Measurements from ENCODE around the gene LCN6.
"Not testable (repeated sequence)": the region's sequence is repeated elsewhere in the genome, so short reads cannot be mapped to it uniquely, and the experiment has no call there.

Gene LCN6

DNA sequence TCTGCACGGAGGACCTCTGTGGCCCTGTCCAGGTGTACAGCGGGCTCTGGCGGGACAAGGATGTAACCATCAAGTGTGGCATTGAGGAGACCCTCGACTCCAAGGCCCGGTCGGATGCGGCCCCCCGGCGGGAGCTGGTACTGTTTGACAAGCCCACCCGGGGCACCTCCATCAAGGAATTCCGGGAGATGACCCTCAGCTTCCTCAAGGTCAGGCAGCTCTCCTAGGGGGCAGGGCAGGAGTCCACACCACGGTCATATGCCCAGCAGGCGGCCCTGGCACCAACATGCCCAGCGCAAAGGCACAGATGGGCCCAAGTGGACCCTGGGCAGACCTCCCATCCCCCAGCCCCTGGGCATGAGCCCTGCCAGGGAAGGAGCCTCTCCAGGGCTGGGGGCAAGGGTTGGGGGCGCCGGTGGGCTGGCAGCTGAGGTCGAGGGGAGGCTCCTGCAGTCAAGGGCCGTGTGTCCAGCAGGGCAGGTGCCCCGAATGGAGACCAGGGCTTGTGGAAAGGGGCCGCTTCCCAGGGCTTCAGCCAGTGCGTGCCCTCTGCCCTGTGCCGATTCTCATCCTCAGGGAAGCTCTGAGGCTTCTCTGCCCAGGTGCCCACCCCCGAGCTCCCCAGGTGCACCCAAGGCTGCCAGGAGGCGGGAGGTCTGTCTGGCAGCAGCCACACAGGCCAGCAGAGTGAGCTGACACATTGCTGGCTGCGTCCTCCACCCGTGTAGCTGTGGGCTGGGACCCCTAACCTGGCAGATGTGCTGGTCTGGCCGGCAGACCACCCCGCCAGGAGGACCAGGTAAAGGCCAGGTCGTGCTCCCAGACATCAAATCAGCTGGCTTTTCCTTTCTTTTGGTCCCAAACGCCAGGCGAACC lies 26.0 kb downstream of the LCN6 start:
- DNase-seq: no peak

DNA sequence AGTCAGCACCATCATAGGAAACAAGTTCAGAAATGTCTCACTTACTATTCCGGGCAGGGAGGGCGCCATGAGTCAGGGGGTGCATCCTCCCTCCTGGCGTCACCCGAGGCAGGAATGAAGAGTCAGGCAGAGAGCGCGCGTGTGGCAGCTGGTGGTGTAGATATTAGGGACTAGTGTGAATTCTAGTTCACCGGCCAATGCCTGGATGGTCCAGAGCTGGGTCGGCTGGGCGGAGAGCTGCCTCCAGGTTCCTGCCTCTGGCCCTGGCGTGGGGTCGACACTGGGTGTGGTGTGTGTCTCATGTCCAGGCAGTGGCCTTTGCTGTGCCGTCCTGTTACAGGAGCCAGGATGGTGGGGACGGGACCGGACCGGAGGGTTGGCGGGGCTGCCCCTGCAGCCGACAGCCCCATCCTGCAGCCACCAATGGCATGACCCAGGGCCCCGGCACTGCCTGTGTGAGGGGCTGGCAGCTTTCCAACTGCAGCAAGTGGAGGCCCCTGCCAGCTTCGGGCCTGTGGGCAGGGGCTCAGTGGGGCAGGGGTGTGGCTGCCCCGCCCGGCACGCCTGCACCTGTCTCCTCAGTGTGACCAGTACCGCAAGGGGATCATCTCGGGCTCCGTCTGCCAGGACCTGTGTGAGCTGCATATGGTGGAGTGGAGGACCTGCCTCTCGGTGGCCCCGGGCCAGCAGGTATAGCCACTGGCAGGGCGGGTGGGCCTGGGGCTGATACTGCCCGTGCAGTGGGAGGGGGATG lies 26.8 kb downstream of the LCN6 start:
- no peak for DNase-seq

DNA sequence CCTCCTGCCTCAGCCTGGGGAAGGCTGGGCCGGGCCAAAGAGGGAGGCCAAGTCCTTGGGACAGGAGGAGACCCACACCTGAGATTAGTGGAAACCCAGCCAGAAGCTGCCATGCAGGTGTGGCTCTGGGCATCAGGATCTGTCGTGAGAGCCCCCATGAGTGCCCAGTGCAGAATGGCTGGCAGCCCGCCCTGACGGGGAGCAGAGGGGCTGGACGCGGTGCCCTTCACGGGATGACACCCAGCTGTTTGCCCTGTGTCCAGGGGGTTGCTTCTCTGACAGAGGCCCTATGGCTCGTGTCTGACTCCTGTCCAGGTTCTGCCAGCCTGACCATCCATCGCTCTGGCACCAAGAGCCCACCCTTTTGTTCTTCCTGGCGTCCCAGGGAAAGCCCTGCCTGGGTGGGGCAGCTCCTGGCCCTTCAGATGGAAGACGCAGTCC lies 27.4 kb downstream of the LCN6 start:
- DNase-seq: no peak

DNA sequence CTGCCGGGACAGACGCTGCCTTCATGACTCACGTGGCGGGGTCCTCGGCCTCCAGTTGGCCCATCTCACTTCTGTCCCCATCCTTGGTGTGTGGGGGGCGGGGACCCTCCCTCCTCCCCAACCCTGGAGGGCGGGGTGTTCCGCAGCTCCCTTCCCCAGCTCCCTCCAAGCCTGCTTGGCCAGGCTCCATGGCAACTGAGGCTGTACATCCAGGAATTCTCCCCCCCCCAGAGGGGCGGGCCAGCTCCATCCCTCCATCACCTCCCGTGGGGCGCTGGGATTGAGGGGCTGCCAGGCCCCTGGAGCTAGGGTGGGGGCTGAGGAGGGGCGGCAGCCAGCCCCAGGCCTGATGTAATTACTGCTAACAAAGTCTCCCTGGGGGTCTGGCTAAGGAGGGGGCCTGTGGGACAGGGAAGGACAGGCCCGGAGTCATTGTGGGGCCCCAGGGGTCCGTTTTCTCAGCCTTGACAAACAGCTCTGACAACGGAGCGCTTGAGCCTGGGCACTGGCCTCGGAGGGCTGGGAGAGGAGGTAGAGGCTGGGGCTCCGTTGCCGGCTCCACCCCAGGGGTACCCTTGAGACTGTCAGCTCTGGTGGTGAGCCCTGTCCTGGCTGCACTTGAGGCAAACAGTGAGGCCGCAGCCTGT lies 28.0 kb downstream of the LCN6 start:
- no peak for DNase-seq

DNA sequence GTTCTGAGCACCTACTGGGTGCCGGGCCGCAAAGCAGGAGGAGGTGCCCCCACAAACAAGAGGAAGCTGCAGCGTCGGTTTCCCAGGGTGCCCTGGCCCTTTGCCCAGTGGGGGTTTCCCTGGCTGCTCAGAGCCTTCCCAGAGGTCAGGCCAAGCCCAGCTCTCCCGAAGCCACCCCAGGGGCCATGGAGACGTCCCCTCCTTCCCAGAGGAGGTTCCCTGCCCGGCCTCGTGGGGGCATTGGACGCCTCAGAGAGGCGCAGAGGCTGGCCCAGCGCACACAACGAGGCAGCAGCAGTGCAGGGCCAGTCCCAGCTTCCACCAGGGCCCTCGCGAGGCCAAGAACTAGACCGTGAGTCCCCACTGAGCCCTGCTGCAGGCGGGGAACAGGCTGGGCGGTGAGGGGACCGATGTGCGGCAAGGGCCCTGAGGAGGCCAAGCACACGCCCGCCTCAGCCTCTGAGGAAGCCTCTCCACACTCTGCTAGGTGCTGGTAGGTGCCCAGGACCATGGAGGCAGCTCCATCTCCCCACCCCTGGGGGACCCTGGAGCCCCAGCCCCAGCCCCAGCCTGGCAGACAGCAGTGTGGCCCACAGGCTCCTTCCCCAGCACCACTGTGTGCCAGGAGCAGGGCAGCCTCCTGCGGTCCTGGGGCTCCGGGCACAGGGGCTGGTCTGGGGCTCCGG lies 29.0 kb downstream of the LCN6 start:
- DNase-seq: no peak

DNA sequence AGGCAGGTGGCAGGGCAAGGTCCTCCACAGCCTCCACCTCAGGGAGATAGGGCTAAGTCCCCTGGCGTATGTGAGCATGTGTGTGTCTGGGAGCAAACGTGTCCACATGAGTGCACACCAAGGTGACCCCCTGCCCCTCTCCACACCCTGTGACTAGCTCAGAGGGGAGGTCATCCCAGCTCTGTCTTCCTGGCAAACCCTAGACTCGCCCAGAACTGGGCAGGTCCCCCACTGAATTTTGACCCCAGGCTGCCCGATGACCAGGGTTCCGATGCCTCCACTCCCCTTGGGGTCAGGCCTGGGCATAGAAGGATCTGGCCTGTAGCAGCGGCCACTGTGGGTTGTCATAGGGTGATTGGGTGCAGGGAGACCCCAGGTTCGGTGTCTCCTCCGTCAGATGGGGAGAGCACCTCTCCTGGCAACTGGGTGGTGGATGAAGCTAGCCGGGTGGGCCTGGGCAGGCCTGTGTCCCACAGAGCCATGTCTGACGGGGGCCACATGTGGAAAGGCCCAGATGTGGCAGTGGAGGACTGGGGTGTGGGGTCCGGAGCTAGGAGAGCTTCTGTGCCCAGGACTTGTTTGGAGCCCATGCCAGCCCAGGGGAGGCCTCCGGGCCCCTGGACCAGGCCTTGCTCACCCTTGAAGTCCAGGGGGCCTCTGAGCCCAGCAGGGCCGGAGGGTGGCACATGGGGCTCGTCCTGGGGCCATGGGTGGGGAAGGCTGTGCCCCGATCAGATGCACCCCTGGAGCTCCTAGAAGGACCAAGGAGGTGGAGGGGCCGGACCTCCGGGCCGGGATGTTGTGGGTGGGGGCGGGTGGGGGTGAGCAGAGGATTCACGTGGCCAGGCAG lies 29.8 kb downstream of the LCN6 start:
- DNase-seq: no peak

DNA sequence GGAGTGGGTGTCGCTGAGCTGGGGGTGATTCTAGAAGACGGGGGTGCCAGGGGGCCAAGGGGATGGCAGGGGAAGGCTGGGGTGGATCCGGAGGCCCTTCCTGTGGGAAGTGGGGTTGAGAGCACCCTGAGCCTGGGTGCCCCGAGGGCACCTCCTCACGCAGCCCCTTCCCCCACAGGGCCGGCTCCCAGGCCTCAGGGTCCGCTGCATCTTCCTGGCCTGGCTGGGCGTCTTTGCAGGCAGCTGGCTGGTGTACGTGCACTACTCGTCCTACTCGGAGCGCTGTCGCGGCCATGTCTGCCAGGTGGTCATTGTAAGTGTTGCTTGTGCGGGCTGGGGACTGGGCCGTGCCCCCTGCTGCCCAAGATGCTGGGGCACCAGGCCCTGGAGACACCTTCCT lies 30.9 kb downstream of the LCN6 start:
- no peak for DNase-seq

DNA sequence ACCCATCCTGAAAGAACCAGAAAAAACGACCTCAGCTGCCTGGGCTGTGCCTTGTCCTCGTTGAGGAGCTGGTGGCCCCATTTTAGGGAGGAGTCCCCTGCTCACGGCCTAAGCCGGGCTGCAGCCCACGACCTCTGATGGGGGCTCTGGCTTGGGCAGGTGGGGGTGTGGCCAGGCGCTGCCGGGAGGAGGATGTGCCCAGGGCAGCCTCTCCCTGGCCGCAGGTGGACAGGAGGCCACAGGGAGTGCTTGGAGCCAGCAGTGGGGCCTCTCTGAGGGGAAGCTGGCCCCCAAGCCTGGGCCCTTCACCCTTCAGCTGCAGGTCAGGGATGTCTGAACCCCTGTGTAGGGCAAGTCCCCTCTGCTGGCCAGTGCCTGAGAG lies 33.4 kb downstream of the LCN6 start:
- no peak for DNase-seq

DNA sequence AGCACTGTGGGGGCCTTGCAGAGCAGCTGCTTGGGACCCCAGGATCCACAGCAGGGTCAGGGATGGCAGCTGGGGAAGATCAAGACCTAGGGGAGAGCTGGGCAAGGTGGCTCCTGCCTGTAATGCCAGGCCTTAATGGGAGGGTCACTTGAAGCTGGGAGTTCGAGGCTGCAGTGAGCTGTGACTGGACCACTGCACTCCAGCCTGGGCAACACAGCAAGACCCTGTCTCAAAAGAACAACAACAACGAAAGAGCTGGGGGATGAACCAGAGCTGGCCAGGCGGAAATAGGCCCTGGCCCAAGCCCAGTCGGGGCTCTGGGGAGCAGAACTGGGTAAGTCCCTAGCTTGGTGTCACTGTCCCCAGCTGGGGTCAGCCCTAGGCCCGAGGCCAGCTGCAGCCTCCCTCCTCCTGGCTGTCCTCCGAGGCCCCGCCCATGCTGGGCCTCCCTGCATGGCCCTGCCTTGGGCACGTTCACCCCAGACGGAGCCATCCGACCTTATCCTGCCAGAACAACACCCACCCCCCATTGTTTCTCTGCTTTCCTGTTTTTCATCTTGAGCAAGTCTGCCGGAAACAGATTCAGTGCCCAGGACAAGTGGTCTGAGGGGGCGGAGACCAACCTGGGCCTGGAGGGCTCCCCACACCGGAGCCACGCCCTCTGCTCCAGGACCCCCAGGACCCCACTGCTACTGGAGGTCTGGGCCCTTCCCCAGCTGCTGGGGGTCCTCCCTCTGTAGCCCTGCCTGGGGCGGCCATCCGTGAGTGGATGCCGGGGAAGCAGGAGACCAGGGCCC lies 34.0 kb downstream of the LCN6 start:
- no peak for DNase-seq

DNA sequence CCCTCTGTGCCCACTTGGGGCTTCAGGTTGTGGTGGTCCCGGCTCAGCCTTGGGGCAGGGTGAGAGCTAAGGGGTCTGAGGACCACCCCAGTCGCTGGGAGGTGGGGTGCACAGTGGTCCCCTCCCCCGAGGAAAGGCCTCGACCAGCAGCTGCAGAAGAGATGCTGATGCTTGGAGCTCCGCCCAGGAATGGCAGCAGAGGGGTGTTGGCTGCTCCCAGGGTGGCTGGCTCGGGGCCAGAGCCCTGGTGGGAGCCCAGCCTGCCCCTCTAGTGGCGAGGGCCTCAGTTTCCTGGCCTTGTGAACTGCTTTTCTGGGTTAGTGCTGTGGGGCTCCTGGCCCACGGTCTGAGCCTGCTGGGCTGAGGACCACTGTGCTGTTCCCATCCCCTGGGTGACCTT lies 34.8 kb downstream of the LCN6 start:
- DNase-seq: peak; percentile 1

DNA sequence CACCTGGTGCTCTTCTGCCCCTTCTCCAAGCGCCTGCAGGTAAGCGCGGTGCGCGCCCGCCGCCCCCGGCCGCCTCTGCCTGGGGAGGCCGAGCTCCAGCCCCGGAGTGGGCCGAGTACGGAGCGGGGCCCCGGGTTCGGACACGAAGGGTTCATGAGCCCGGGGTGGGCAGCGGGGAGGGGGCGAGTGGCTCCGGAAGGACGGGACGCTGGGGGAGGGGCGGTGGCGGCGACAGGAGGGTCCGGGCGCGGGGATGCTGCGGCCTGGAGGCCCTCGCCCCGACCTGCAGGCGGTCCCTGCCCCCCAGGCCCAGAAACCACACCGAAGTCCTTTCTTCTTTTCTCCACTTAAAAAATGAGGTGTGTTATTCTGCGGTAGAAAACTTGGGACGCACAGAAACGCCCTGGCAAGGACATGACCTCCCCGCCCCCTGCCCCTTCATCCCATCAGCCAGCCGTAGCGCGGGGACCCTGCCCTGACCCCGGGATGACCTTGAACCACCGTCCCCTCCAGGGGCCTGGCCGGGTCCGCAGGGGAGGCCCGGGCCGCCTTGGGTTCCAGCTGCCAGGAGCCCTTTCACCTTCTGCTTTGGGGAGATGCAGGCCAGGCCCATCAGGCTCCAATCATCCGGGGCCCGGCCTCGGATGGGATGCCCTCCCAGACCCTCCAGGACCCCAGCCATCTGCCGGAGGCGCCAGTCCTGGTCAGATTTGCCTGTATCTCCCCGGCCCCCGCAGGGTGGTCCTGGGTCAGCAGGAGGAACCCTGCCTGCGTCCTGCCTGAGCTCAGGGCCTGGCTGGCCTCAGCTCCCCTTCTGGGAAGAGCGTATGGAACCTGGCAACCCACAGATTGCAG lies 35.4 kb downstream of the LCN6 start:
- no peak for DNase-seq

DNA sequence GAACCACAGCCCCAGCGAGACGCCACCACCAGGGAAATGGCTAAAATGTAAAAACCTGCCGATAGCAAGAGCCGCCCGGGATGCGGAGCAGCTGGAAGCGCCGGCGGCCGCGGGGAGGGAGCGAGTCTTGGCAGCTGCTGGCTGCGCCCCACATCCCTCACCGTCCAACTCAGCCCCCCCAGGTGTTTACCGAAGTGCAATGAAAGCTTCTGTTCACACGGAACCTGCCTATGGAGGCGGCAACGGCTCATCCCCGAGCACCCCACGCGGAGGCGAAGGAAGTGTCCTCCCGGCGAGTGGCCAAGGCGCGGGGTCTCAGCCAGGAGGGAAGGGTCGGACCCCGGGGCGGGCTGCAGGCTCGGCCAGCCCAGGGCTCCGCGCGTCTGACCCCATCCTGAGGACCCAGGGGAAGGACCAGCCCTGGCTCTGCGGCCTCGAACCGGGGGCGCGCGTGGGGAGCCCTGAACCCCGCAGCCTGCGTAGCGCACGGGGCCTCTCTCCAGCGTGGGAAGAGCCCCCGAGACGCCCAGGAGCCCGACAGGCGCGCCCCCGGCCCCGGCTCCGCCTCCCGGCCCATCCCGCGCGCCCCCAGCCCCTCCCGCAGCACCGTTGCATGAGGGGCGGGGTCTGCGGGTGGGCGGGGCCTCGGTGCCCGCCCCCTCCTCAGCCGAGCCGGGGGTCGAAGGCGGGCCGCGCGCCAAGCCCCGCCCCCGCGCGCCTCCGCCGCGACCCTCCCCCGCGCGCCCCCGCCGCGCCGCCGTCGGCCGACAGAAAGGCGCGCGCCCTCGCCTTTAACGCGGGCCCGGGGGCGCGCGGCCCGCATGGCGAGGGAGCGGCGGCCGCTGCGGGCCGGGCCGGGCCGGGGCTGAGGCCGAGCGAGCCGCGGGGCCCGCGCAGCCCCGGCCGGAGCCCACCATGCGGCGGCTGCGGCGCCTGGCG lies 36.3 kb downstream of the LCN6 start, which contains the start of gene DIPK1B:
TSS of gene DIPK1B (plus strand) at position 822 of the 939 bp plus-strand sequence. CDS start at position 916, 94 bp downstream.
- DNase-seq: no peak

DNA sequence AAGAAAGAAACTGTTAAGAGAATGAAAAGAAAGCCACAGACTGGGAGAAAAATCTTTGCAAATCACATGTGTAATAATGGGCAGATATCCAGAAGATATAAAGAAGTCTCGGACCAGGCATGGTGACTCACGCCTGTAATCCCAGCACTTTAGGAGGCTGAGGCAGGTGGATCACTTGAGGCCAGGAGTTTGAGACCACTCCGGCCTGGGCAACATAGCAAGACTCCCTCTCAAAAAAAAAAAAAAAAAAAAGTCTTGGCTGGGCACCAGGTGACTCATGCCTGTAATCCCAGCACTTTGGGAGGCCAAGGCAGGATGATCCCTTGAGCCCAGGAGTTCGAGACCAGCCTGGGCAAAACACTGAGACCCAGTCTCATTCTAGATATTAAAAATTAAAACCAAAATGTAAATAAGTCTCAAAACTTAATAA lies 37.1 kb downstream of the LCN6 start:
- not testable (repeated sequence) for DNase-seq

DNA sequence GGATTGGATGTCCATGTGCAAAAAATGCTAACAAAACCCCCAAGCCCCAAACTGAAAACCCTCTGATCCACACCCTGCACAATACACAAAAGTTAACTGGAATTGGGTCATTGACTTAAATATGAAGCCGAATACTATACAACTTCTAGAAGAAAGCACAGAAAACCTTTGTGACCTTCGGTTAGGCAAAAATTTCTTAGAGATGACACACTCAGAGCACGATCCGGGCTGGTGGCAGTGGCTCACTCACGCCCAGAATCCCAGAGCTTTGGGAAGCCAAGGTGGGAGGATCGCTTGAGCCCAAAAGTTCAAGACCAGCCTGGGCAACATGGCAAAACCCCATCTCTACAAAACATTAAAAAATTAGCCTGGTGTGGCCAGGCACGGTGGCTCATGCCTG lies 37.8 kb downstream of the LCN6 start:
- DNase-seq: no peak

DNA sequence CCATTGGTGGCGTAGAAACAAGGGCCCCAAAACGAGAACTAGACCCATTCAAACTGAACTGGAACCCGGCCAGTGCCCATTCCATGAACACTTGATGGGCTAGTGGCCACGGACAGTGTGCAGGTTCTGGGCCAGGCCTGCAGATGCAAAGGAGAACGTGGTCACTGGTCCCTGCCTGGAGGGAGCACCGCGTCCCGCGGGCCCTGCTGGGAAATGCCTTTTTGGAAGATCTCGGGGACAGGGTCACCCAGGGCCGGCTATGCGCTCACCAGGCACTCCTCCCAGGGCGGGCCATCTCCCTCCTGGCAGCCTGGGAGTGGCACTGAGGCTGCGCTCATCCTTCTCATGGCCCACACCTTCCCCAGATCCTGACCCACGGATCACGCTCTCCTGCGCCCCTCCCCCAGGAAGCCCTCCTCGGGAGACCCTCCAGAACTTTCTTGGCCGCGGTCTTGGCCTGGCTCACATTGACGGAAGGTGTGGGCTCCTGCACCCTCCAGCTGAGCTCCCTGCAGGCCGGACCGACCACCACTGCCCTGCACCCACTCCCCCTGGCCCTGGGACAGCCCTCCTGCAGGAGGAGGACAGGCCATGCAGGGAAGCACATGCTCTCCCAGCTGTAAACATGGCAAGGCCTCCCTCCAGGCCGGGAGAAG lies 38.7 kb downstream of the LCN6 start:
- DNase-seq: no peak

DNA sequence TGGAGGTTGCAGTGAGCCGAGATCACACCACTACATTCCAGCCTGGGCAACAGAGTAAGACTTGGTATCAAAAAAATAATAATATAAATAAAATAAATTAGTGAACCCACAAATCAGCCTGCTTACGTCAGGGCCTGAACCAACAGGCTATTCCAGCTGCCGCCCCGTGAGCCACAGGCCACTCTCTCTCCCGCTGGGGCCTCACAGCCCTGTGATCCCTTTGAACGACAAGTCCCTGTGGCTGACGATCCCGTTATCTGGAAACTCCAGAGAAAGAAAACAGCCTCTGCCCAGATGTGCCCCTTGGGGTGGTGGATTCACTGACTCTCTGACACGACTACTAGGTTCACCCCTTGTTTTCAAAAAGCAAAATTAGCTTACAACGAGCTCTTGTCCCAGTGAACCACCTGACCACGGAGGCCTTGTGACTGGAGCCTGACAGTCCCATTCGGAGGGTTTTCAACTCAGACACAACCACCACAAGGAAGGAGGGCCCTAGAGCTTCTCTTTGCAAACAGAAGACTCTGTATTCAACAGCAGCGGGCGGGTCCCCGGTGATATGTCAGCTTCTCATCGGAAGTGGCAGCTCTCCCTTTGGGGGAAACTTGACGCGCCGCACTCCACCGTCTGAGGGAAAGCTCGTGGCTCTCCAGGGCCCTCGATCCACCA lies 40.3 kb downstream of the LCN6 start:
- DNase-seq: no peak

DNA sequence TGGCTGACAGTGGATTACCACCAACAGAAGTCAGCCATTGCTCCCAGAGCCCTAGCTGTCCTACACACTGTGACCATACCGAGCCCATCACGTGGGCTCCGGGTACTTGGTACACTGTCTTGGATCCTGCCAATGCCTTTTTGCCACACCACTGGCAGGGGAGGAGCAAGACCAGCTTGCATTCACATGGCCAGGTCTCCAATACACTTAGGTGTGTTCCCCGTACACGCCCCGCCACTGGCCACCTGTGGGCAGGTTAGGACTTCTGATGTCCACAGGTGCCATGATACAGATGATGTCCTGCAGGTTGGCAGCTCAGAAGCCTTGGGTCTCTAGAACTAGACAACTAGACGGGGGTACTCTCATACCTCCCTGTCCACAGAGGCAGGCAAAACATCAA lies 41.3 kb downstream of the LCN6 start:
- DNase-seq: no peak

DNA sequence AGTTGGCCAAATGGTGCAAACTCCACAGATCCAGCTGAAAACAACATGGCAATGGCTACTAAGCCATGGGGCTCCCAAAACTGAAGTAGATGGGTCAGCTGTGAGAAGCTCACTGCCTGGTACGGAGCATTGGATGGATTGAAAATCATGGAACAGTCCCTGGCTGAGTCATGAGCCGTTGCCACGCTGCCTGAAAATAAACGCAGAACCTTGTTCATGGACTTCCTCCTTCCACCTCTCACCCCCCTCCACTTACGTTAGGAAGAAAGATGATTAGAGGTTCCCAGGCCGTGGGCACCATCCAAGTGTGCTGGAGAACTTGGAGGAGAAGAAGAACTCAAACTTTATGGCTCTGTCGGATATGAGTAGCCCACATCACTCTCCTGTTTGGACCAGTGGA lies 42.8 kb downstream of the LCN6 start:
- DNase-seq: no peak
